Hindlimb muscle (tissue), 1 donor: Measurements from ENCODE around the gene CSGALNACT2. TPM values are rescaled to one million over a fixed set of nuclear protein-coding genes. Genes with fewer than 3 reads are reported as not detected.
A peak's percentile ranks its signal among the peaks of the same experiment; 100 is the strongest.
"Not testable (repeated sequence)": the region's sequence is repeated elsewhere in the genome, so short reads cannot be mapped to it uniquely, and the experiment has no call there.

Experiments
- DNase-seq: peaks from one replicate; pipeline ENCODE4 v3.0.0-alpha.2; 2013
- polyA plus RNA-seq: library from polyadenylated mRNA; unstranded; fragments of 120-200 nt; gene quantifications from one replicate; pipeline ENCODE4 v1.2.1, GENCODE V29; 2013; ENCODE audit not compliant: insufficient read length

The CSGALNACT2 gene, protein sequence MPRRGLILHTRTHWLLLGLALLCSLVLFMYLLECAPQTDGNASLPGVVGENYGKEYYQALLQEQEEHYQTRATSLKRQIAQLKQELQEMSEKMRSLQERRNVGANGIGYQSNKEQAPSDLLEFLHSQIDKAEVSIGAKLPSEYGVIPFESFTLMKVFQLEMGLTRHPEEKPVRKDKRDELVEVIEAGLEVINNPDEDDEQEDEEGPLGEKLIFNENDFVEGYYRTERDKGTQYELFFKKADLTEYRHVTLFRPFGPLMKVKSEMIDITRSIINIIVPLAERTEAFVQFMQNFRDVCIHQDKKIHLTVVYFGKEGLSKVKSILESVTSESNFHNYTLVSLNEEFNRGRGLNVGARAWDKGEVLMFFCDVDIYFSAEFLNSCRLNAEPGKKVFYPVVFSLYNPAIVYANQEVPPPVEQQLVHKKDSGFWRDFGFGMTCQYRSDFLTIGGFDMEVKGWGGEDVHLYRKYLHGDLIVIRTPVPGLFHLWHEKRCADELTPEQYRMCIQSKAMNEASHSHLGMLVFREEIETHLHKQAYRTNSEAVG
- 24.2 TPM for polyA plus RNA-seq

DNA sequence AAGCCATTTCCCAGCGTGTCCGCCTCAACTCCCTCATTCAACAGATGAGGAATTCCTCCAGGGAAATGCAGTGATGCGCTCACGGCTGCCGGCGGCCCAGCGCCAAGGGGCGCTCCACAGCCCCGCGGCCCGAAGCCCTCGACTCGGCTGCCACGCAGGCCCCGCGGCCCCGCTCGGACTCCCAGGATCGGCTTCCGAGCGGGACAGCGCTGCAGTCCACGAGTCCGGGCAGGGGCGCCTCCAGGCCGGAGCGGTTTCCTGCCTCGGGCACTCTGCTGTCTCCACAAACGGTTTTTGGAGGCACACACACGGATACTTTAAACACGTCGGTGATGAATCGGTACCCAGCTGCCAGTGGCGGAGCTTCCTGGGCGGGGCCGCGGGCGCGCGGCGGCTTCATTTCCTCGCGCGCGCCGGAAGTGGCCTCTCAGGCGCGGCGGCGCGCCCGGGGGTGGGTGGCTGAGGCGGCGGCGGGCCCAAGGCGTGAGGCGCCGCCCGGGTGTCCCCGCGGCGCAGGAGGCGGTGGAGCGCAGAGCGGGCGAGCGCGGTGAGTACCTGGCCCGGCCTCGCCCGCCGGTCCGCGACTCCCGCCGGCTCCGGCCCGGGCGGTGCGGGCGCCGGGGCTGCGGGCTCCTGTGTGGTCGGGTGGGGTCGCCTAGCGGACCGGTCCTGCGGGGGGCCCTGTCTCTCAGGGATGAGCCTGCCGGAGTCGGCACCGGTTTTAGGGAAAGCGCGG lies at the start of gene CSGALNACT2:
Gene CSGALNACT2 (plus strand): TSS at position 425 of the 736 bp plus-strand sequence. CDS start 16,705 bp downstream, outside the sequence.
- DNase-seq: peak; percentile 93

DNA sequence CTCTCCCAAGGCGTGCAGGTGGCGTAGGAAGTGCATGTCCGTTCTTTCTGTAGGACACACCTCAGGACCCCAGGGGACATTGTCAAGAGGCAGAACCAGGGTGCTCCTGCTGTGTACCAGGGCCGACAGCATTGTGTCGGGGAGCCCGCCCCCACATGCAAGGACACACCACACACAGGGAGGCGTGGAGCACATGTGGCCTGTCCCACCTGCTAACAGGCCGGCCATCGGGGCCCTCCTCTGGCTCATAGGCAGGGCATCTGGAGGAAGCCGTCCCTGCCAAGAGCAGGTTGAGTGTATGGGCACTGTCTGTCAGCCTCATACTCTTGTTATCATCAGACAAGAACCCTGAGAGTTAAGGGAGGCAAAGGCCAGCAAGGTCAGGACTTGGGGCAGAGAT lies 48.7 kb upstream of the CSGALNACT2 start:
- DNase-seq: no peak

DNA sequence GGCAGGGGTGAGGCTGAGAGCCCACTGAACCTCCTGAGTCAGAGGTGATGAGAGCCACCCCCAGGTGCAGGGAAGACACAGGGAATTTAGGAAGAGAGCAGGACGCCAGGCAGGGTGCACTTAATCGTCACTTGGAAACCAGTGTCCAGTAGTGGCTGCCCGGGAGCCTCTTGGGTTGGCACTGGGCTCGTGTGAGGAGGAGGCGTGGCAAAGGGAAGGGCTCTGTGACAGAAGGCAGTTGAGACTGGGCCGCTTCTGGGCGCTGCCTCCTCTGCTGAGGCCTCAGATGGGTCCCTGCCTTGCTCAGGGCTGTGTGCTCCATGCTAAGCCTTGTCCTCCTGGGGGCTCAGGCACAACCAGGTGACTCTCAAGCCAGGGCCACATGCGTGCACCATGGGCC lies 48.1 kb upstream of the CSGALNACT2 start:
- no peak for DNase-seq

DNA sequence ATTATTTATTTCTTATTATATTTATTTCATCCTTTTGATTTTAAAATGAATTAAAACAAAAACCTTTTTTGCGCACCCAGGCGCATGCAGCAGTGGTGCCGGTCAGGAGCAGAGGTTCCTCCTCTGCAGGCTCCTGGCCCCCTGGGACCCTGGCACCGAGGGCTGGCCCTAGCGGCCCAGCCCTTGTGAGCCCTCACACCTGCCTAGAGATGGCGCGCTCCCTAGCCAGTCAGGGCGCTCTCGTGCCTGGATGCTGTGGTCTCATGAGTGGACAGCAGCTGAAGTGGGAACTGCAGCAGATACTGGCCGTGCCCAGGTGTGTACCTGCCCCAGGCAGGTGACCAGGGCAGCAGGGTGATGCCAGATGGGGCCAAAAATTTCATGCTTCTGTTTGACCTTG lies 47.6 kb upstream of the CSGALNACT2 start:
- no peak for DNase-seq

DNA sequence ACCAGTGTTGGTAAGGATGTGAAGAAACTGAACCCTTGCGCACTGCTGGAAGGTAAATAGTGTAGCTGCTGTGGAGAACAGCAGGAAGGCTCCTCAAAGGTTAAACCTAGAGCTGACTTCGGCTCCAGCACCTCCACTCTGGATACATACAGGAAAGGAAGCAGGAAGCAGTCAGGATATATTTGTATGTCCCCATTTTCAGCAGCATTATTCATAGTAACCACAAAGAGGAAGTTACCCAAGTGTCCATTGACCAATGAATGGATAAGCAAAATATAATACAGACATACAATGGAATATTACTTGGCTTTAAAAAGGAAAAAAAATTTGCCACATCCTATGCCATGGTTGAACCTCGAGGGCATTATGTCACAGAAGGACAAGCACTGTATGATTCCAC lies 46.4 kb upstream of the CSGALNACT2 start:
- no peak for DNase-seq

DNA sequence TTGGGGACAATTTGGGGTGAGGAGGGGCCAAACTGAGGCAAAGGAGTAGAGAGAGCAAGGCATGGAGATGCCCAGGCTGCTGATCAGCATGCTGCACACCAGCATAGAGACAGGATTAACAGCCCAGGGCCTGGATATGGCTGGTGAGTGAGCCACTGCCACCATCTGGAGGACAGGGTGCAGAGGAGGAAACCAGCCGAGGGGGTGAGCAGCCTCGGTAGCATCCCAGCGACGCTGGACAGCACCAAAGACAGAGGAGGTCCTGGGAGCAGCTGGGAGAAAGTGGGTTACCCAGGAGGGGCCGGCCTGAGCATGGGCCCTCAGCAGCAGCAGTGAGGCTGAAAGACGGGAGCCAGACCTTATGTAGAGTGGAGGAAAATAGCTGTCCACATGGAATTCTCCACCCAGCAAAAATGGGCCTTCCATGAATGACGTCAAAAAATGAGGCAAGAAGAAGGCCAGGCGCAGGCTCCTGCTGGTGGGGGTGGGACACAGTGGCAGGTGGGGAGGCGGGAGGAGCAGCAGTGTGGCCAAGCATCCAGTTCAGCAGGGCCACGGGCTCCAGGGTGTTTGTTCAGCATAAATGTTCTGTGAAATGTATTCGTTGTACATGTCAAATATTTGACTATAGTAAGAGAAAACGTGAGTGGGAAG lies 44.7 kb upstream of the CSGALNACT2 start:
- no peak for DNase-seq

DNA sequence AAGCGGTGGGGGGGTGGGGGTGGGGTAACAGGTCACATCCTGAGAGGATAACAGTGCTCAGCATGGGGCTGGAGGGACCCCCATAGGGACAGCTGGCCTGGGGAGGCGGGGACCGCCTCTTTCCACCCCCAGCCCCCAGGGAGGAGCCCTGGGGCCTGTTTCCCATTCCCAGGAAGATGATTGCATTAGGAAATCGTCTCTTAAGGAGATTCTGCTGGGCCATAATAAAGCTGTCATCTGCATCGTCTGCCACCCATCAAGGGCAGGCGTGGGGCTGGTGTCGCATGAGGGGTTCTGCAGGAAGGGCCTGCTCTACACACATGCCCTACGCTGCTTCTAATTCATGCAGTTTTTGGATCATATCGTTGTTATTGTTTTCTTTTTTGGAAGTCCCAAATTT lies 44.2 kb upstream of the CSGALNACT2 start:
- no peak for DNase-seq

DNA sequence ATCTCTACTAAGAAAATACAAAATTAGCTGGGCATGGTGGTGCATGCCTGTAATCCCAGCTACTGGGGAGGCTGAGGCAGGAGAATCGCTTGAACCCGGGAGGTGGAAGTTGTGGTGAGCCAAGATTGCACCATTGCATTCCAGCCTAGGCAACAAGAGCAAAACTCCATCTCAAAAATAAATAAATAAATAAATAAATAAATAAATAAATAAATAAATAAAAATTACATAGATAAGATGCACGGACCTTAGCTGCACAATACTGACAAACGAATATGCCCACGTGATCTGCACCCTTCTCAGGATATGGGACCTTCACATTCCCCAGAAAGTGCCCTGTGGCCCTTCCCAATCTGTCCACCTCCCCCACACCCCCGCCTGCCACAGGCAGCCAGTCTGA lies 38.9 kb upstream of the CSGALNACT2 start:
- not testable (repeated sequence) for DNase-seq

DNA sequence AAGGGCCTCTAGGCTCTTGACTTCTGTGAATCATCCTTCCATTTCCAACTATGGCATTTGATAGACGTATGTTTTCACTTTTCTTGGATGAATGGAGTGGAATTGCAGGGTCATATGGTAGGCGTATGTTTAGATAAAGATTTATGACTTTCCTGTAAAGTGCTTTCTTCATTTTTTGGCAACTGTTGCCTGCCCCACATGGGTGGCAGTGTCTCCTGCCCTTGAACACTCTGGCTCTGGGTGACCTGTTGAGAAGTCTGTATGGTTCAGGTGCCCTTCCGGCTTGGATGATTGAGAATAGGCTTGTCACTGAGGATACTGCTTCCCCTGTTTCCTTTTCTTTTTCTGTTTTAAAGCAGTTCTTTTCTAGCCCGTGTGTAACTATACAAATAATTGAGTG lies 38.3 kb upstream of the CSGALNACT2 start:
- DNase-seq: no peak

DNA sequence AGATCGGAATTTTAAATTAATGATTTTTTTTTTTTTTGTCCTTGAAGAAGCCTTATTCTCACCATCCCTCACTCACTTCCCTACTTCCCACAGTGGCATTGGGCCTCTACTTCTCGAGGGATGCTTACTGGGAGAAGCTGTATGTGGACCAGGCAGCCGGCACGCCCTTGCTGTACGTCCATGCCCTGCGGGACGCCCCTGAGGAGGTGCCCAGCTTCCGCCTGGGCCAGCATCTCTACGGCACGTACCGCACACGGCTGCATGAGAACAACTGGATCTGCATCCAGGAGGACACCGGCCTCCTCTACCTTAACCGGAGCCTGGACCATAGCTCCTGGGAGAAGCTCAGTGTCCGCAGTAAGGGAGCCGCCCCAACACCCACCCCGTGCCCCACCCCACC lies 37.9 kb upstream of the CSGALNACT2 start:
- no peak for DNase-seq

DNA sequence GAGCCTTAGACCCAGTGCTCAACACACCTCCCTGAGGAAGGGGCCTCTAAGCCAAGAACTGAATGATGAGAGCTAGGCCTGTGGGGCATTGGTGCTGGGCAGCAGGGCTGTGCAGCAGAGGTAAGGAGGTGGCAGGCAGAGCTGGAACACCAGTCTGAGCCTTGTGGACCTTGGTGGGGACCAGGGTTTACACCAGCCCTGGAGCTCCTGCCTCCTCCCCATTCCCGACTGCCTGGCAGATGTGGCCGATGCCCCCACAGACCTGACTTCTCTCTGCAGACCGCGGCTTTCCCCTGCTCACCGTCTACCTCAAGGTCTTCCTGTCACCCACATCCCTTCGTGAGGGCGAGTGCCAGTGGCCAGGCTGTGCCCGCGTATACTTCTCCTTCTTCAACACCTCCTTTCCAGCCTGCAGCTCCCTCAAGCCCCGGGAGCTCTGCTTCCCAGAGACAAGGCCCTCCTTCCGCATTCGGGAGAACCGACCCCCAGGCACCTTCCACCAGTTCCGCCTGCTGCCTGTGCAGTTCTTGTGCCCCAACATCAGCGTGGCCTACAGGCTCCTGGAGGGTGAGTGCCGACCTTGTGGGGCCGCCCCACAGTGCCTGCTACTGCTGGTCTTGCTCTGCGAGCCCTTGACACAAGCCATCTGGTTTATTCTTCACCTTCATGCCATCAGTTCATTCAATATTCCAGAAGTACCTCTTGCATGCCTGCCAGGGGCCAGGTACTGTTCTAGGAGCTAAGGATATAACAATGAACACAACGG lies 36.0 kb upstream of the CSGALNACT2 start:
- no peak for DNase-seq

DNA sequence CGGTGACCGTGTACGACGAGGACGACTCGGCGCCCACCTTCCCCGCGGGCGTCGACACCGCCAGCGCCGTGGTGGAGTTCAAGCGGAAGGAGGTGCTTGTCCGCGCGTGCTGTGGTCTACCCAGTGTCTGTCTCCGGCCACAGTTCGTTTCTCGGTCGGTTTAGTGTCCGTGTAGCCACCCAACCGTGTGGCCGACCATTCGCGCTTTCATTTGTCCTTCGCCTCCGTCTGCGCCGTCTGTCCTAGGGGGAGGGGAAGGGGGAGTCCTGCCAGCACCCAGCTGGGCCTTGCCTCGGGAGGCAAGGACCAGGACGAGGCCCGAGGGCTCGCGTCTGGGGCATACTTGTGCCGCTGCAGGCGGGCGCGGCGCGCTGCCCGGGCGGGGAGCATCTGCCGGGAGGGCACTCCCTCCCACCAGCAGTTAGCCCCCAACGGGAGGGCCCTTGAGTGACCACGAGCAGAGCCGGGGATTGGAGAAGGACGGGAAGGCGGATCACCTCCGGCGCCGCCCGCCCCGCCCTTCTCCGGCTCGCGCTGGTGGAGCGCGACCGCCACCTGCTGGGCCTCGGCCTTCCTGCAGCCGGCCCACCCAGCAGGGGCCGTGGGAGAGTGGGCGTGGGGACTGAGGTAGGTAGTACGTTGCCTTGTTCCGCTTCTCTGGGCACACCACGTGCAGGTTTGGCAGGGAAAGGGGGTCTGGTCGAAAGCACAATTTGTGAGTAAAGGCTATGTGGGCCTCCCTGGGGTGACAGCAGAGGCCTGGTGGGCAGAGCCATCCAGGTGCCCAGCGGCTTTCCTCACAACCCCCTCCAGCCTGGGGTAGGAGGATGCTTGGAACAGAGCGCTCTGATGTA lies 32.9 kb upstream of the CSGALNACT2 start:
- DNase-seq: peak; percentile 82

DNA sequence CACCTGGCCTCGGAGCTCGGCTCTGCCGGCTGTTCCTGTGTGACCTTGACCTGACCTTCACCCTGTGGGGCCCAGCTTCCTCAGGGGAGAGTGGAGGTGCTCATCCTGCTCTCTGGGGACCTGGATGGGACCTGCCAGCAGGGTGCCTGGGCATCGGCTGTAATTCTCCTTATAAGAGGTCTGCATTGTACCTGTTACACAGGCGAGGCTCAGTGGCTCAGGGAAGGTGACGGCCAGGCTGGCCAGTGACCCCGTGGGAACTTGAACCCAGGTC lies 32.4 kb upstream of the CSGALNACT2 start:
- no peak for DNase-seq

DNA sequence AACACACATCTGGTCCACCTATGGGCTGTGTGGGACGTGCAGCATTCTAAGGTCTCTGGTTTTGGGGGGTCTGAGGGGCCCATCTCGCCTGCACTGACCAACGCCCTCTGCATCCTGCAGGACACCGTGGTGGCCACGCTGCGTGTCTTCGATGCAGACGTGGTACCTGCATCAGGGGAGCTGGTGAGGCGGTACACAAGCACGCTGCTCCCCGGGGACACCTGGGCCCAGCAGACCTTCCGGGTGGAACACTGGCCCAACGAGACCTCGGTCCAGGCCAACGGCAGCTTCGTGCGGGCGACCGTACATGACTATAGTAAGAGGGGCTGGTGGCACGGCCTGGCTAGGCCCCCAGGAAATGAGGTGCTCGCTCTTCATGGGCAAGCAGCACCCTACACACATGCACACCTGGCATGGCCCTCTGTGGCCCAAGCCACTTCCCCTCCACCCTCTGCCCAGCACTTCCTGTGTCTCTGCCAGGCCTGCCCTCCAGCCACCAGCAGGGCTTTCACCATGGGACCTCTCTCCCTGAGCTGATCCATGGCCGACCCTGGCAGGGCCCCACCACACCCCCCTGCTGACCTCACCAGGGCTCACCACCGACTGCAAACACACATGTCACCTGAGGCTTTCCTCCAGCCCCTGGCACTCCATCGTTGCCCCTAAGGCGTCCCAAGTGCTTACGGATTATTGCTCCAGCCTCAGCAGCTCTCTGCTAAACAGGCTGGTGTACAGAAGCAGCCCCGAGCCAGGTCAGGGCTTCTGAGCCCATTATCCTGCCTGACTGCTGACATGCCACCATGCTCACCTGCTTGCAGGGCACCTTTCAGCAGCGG lies 31.8 kb upstream of the CSGALNACT2 start:
- no peak for DNase-seq

DNA sequence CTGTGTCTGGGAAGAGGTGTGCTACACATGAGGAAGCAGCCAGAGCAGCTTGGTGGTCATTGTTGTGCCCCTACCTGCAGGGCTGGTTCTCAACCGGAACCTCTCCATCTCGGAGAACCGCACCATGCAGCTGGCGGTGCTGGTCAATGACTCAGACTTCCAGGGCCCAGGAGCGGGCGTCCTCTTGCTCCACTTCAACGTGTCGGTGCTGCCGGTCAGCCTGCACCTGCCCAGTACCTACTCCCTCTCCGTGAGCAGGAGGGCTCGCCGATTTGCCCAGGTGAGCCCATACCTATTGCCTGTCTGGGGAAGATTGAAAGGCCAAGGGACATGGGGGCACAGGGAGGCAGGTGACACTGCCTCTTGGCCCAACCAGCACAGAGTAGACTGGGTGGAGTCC lies 29.3 kb upstream of the CSGALNACT2 start:
- no peak for DNase-seq

DNA sequence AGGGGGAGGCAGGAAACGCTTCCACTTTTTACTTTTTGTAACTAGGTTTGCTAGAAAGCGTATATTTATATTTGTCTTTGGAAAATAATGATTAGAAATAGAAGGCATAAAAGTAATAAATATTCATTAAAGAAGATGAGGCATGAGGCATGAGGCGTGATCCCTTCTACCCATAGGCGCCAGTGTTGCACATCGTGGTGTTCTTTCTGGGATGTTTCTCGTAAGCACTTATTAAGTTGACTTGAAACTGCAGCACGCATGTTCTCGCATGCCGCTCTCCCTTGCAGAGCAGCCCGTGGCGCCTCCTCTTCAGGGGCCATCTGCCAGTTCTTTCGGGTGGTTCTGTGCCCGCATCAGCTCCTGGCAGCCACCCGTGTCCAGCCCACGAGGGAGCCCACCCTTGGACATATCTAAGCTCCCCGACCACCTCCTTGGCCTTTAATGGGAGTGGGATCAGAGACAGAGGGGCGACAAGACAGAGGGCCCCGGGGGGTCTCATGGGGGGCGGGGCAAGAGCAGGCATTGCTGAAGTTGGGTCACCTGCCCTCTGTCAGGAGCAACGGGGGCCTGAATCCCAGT lies 28.5 kb upstream of the CSGALNACT2 start:
- DNase-seq: no peak

DNA sequence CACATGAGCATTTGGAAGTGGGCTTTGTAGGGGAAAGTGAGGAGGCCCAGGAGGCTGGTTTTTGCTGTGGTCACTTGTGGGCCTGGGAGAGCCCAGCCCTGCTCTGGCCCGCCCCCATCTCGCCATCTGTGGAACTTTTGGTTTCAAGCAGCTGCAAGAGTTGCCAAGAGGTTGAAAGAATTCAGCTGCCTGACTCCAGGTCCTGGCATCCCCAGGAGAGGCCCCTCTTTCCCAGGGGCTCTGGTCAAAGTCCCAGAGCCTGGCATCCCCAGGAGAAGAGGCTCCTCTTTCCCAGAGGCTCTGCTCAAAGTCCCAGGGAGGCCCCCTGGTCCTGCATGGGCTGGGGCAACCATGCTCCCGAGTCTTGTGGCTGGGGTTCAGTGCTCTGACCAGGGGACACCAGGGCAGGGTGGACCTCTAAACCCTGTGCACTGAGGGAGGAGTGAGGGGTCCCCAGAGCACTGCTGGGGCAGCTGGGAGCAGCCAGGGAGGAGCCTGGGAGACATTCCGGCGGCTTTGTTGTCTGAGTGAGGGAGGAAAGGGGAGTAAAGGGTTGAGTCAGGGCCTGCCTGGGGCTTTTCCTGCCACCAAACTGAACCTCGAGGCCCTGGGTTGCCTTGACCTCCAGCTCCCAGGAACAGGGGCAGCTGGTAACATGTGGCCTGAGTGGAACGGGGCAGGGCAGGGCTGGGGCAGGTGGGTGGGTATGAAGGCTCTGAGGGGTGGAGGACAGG lies 27.7 kb upstream of the CSGALNACT2 start:
- peak; percentile 42 for DNase-seq

DNA sequence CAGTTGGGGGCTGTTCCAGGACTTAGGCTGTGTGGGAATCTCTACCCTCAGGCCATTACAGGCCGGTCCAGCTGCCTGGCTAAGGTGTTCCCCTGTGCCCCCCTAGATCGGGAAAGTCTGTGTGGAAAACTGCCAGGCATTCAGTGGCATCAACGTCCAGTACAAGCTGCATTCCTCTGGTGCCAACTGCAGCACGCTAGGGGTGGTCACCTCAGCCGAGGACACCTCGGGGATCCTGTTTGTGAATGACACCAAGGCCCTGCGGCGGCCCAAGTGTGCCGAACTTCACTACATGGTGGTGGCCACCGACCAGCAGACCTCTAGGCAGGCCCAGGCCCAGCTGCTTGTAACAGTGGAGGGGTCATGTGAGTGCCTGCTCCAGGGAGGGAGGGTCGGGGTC lies 27.1 kb upstream of the CSGALNACT2 start:
- no peak for DNase-seq

DNA sequence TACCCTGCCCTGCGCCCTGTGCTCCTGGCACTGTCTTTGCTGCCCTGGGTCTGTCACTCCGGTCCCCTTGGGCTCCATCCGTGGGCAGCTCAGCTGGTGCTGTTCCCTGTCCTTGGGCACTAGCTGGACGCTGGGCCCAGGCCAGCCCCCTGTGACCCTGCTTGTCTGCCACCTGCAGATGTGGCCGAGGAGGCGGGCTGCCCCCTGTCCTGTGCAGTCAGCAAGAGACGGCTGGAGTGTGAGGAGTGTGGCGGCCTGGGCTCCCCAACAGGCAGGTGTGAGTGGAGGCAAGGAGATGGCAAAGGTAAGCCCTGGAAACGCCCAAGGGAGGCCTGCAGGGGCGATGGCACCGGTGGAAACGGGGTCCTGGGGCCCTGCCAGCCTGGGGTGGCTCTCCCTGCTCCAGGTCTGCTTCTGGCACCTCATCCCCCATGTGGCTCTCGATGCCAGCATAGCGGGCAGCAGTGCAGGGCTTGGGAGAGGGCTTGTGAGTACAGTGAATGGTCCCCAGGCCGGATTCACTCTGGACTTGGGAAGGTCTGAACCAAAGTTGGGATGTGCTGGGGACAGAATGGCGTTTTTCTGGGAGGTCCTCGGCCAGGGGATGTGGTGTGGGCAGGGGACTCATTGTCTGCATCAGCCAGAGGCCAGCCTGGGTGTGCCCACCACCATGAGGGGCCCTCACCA lies 26.2 kb upstream of the CSGALNACT2 start:
- DNase-seq: no peak
